Esophagus squamous epithelium (tissue), 5 donors: ENCODE measurements around the gene SPATA46. TPM values are rescaled to one million over a fixed set of nuclear protein-coding genes. Genes with fewer than 3 reads are reported as not detected.

Experiments
- DNase-seq: peaks from one replicate; lab custom pipeline; 2025; lab: John Stamatoyannopoulos, UW
- H3K27ac ChIP-seq, 4 donors: fragments of 200-600 bp; sonication (generic); one replicate each; pipeline ENCODE4 v1.5.1; 2016 to 2019; ENCODE audit warnings: mild to moderate bottlenecking in 1 of 4
- H3K27me3 ChIP-seq, 4 donors: fragments of 200-600 bp; sonication (generic); 1 replicate in 3 of 4; 2 replicates in 1 of 4; pipeline versions ENCODE4 v1.5.1 to v1.6.0; 2017 to 2021; ENCODE audit warnings: antibody characterized with exemption in 1 of 4
- H3K36me3 ChIP-seq, 3 donors: fragments of 200-600 bp; sonication (generic); one replicate each; pipeline ENCODE4 v1.5.1; 2016 to 2019
- H3K4me1 ChIP-seq, 3 donors: fragments of 200-600 bp; sonication (generic); one replicate each; pipeline ENCODE4 v1.5.1; 2017 to 2019
- H3K4me3 ChIP-seq, 4 donors: fragments of 200-600 bp; sonication (generic); 1 replicate in 3 of 4; 2 replicates in 1 of 4; pipeline ENCODE4 v1.5.1; 2016 to 2019; ENCODE audit warnings: mild to moderate bottlenecking in 2 of 4, moderate library complexity in 1 of 4
- H3K9me3 ChIP-seq, 3 donors: fragments of 200-600 bp; sonication (generic); one replicate each; pipeline ENCODE4 v1.5.1; 2016 to 2019
- CTCF ChIP-seq, 6 experiments: fragments of 450-650 bp in 4 of 6; fragments of 200-600 bp in 2 of 6; sonication (generic) in 2 of 6; IDR thresholded peaks; one replicate each; pipeline ENCODE4 v1.5.1; 2016 to 2019; ENCODE audit warnings: antibody characterized with exemption in 6 of 6, mild to moderate bottlenecking in 4 of 6, moderate library complexity in 4 of 6
- POLR2A ChIP-seq, 4 donors: fragments of 450-650 bp; IDR thresholded peaks; one replicate each; pipeline ENCODE4 v1.6.1; 2017; ENCODE audit warnings: antibody characterized with exemption in 4 of 4, mild to moderate bottlenecking in 4 of 4, moderate library complexity in 3 of 4
- WGBS, 2 donors: methylation state at CpG; one replicate each; pipeline ENCODE4 v1.1.5; 2018; 5-methylcytosine and 5-hydroxymethylcytosine counted together
- intact Hi-C: fragments of 100-400 bp; cut with DNase I; formaldehyde crosslinking; loops from one replicate; pipeline ENCODE4 v1.15.0; 2022
- total RNA-seq, 4 donors: library from RNA; depleted of rRNA; stranded (reverse); fragments of >200 nt; gene quantifications; one replicate each; pipeline ENCODE4 v1.1.0, GENCODE V29; 2016
- donor health status: DM: yes; HTN: yes; CAD: no.

SPATA46 gene
- total RNA-seq, 4 donors from 2014 or later = not detected

GRCh38 chr1:162417650-162418049 lies 41.0 kb upstream of the SPATA46 start:
- no peak overlapping the region for H3K4me3 ChIP-seq
- 86 to 93% methylated on average over 7 of the region's 7 CpGs for WGBS, 2 donors
- no peak for DNase-seq

GRCh38 chr1:162416909-162417308 lies 40.3 kb upstream of the SPATA46 start:
- TF ChIP-seq POLR2A (IDR thresholded peaks at IDR 0.05) (no peak), CTCF (IDR thresholded peaks at IDR 0.05) (no peak)
- peaks cover 0 to 27% (median 0%) of the 10 kb centered on the region in 3 donors for H3K4me1 ChIP-seq
- no peaks in the 10 kb centered on the region for H3K9me3 ChIP-seq
- no peak for DNase-seq
- intact Hi-C loops = no loop called here
- H3K27ac ChIP-seq = no peak overlapping the region
- no peaks in the 10 kb centered on the region for H3K36me3 ChIP-seq
- no peak overlapping the region for H3K4me3 ChIP-seq
- H3K27me3 ChIP-seq = no peaks in the 10 kb centered on the region
- WGBS, 2 donors = 70 to 100% methylated on average over 1 to 2 of the region's 2 CpGs

More at GRCh38 chr1:162417650-162418049, 41.0 kb upstream of the SPATA46 start:
- TF ChIP-seq CTCF (IDR thresholded peaks at IDR 0.05) (no peak), POLR2A (IDR thresholded peaks at IDR 0.05) (no peak)
- intact Hi-C loops = no loop called here
- Histone ChIP-seq H3K36me3 (no peaks in the 10 kb centered on the region), H3K27me3 (no peaks in the 10 kb centered on the region), H3K9me3 (no peaks in the 10 kb centered on the region), H3K4me1 (peaks cover 0 to 27% (median 0%) of the 10 kb centered on the region in 3 donors), H3K27ac (no peak overlapping the region)

- Histone ChIP-seq H3K27ac (no peak overlapping the region), H3K27me3 (no peaks in the 10 kb centered on the region), H3K4me1 (peaks cover 0 to 27% (median 0%) of the 10 kb centered on the region in 3 donors), H3K36me3 (no peaks in the 10 kb centered on the region), H3K9me3 (no peaks in the 10 kb centered on the region), H3K4me3 (no peak overlapping the region)
- TF ChIP-seq POLR2A (IDR thresholded peaks at IDR 0.05) = no peak
- no peak for TF ChIP-seq CTCF (IDR thresholded peaks at IDR 0.05)
- intact Hi-C loops = no loop called here
- DNase-seq = no peak
Measured at GRCh38 chr1:162416215-162416614, 39.6 kb upstream of the SPATA46 start.

GRCh38 chr1:162412002-162412401 lies 35.3 kb upstream of the SPATA46 start, which contains the start of gene SH2D1B:
TSS of gene SH2D1B (minus strand) at chr1:162412136. CDS start at chr1:162412016, 120 bp downstream.
- H3K9me3 ChIP-seq = no peaks in the 10 kb centered on the region
- no peaks in the 10 kb centered on the region for H3K36me3 ChIP-seq
- H3K4me3 ChIP-seq = no peak within 1 kb of the TSS
- H3K27me3 ChIP-seq = peaks cover 0 to 7% (median 0%) of the 10 kb centered on the region in 4 donors
- DNase-seq = no peak
- intact Hi-C loops = no loop called here
- TF ChIP-seq POLR2A (IDR thresholded peaks at IDR 0.05) (no peak), CTCF (IDR thresholded peaks at IDR 0.05) (no peak)
- no peak within 1 kb of the TSS for H3K27ac ChIP-seq
- no peaks in the 10 kb centered on the region for H3K4me1 ChIP-seq
- WGBS, 2 donors = 17% methylated on average over 2 of the region's 3 CpGs; no CpG with 5 or more reads in 1 of the 2 donors

GRCh38 chr1:162407539-162407938 lies 30.9 kb upstream of the SPATA46 start:
- H3K9me3 ChIP-seq = no peaks in the 10 kb centered on the region
- 86 to 94% methylated on average over 1 of the region's 1 CpG for WGBS, 2 donors
- intact Hi-C loops = no loop called here
- TF ChIP-seq CTCF (IDR thresholded peaks at IDR 0.05) (no peak), POLR2A (IDR thresholded peaks at IDR 0.05) (no peak)
- H3K4me3 ChIP-seq = no peak overlapping the region
- H3K36me3 ChIP-seq = no peaks in the 10 kb centered on the region
- no peaks in the 10 kb centered on the region for H3K4me1 ChIP-seq
- no peak overlapping the region for H3K27ac ChIP-seq
- DNase-seq = no peak
- H3K27me3 ChIP-seq = peaks cover 0 to 7% (median 0%) of the 10 kb centered on the region in 4 donors
